CD1c-positive myeloid dendritic cell (primary cell): ENCODE data around the gene DDX54.
A peak's percentile ranks its signal among the peaks of the same experiment; 100 is the strongest.

Experiments
- DNase-seq: peaks from one replicate; pipeline ENCODE4 v3.0.0-alpha.2; 2016; ENCODE audit errors: extremely low spot score

The DDX54 gene

GRCh38 chr12:113162102-113163029, 22.9 kb downstream of the DDX54 start:
- DNase-seq: no peak

GRCh38 chr12:113161415-113162016, 23.8 kb downstream of the DDX54 start:
- DNase-seq: no peak

GRCh38 chr12:113159937-113160336, 25.3 kb downstream of the DDX54 start:
- no peak for DNase-seq

GRCh38 chr12:113158439-113159203, 26.7 kb downstream of the DDX54 start:
- no peak for DNase-seq

- DNase-seq: no peak
Measured at GRCh38 chr12:113157218-113157859, 27.9 kb downstream of the DDX54 start.

- no peak for DNase-seq
Measured at GRCh38 chr12:113155646-113156045, 29.6 kb downstream of the DDX54 start.

- no peak for DNase-seq
Measured at GRCh38 chr12:113155060-113155459, 30.2 kb downstream of the DDX54 start.

GRCh38 chr12:113154351-113154973, 30.8 kb downstream of the DDX54 start:
- peak; percentile 23 for DNase-seq

- DNase-seq: peak; percentile 84
Measured at GRCh38 chr12:113152835-113153814, 32.2 kb downstream of the DDX54 start.

GRCh38 chr12:113152196-113152834, 33.0 kb downstream of the DDX54 start:
- no peak for DNase-seq

GRCh38 chr12:113151655-113152054, 33.6 kb downstream of the DDX54 start:
- DNase-seq: no peak

- peak; percentile 52 for DNase-seq
Measured at GRCh38 chr12:113149361-113150150, 35.7 kb downstream of the DDX54 start, which contains the start of gene CFAP73. Gene CFAP73 (plus strand): TSS chr12:113149724. CDS start chr12:113149858, 134 bp downstream.

GRCh38 chr12:113146999-113147398, 38.3 kb downstream of the DDX54 start:
- DNase-seq: no peak

GRCh38 chr12:113145720-113146551, 39.3 kb downstream of the DDX54 start:
- DNase-seq: no peak

GRCh38 chr12:113144806-113145205, 40.5 kb downstream of the DDX54 start:
- no peak for DNase-seq

- DNase-seq: no peak
Measured at GRCh38 chr12:113143959-113144358, 41.3 kb downstream of the DDX54 start.

- DNase-seq: peak; percentile 76
Measured at GRCh38 chr12:113142886-113143332, 42.4 kb downstream of the DDX54 start.
